ENCODE measurements around the gene RNF212B. TPM values are rescaled to one million over a fixed set of nuclear protein-coding genes. Genes with fewer than 3 reads are reported as not detected.
"Not testable (repeated sequence)": the region's sequence is repeated elsewhere in the genome, so short reads cannot be mapped to it uniquely, and the experiment has no call there.

RNF212B gene
- total and polyA plus RNA-seq, 4 donors: 0.06 to 0.51 (median 0.17) TPM; not detected in 1

- Histone ChIP-seq H3K4me3 (ENCODE audit: low read depth in 1 of 3, low read length in 3 of 3) (no peak overlapping the region), H3K27ac (ENCODE audit: low read depth in 1 of 2, low read length in 2 of 2) (no peak overlapping the region), H3K9me3 (ENCODE audit: control insufficient read depth in 4 of 4, low read length in 3 of 4) (no peaks in the 10 kb centered on the region), H3K36me3 (ENCODE audit: control insufficient read depth in 4 of 4, insufficient read depth in 3 of 4, low read depth in 1 of 4, low read length in 3 of 4) (peaks cover 0 to 13% (median 5%) of the 10 kb centered on the region in 4 donors), H3K27me3 (ENCODE audit: control insufficient read depth in 4 of 4, insufficient read depth in 4 of 4, low read length in 3 of 4) (no peaks in the 10 kb centered on the region), H3K4me1 (ENCODE audit: control insufficient read depth in 4 of 4, insufficient read depth in 4 of 4, low read length in 3 of 4) (no peaks in the 10 kb centered on the region), H3K9ac (ENCODE audit: low read depth in 1 of 2, low read length in 2 of 2) (no peak overlapping the region)
- no peak for TF ChIP-seq SP1 (IDR thresholded peaks at IDR 0.05)
- TF ChIP-seq CTCF (IDR thresholded peaks at IDR 0.05; ENCODE audit: low read depth, low read length, missing input control): no peak
- no peak for TF ChIP-seq GABPA (IDR thresholded peaks at IDR 0.05 in 1 of 2, conservative IDR thresholded peaks at IDR 0.05 in 1 of 2)
- no peak for TF ChIP-seq NR2F2 (IDR thresholded peaks at IDR 0.05)
- TF ChIP-seq FOXA1 (IDR thresholded peaks at IDR 0.05): no peak
- TF ChIP-seq YY1 (IDR thresholded peaks at IDR 0.05): no peak
- TF ChIP-seq TAF1 (conservative IDR thresholded peaks at IDR 0.05): no peak
- TF ChIP-seq JUND (IDR thresholded peaks at IDR 0.05): no peak
- no peak for TF ChIP-seq EGR1 (IDR thresholded peaks at IDR 0.05; ENCODE audit: low read depth in 2 of 2)
- no peak for TF ChIP-seq MAX (IDR thresholded peaks at IDR 0.05)
- TF ChIP-seq ZBTB33 (IDR thresholded peaks at IDR 0.05): no peak
- TF ChIP-seq ATF3 (IDR thresholded peaks at IDR 0.05): no peak
- TF ChIP-seq RXRA (IDR thresholded peaks at IDR 0.05): no peak
- TF ChIP-seq FOXA2 (IDR thresholded peaks at IDR 0.05): no peak
- no peak for TF ChIP-seq REST (IDR thresholded peaks at IDR 0.05)
- no peak for TF ChIP-seq HNF4G (IDR thresholded peaks at IDR 0.05)
- no peak for TF ChIP-seq RAD21 (IDR thresholded peaks at IDR 0.05)
- no peak for TF ChIP-seq HNF4A (conservative IDR thresholded peaks at IDR 0.05)
- 80% methylated on average over 3 of the region's 3 CpGs for WGBS
- no peak for DNase-seq (ENCODE audit: low spot score)
These were observed 39.5 kb downstream of the RNF212B start for GRCh38 chr14:23277189-23277588.

GRCh38 chr14:23277928-23278327 is 40.2 kb downstream of the RNF212B start:
- H3K4me1 ChIP-seq (ENCODE audit: control insufficient read depth in 4 of 4, insufficient read depth in 4 of 4, low read length in 3 of 4); H3K27ac ChIP-seq (ENCODE audit: low read depth in 1 of 2, low read length in 2 of 2); H3K9ac ChIP-seq (ENCODE audit: low read depth in 1 of 2, low read length in 2 of 2); H3K9me3 ChIP-seq (ENCODE audit: control insufficient read depth in 4 of 4, low read length in 3 of 4); H3K27me3 ChIP-seq (ENCODE audit: control insufficient read depth in 4 of 4, insufficient read depth in 4 of 4, low read length in 3 of 4); DNase-seq (ENCODE audit: low spot score); H3K4me3 ChIP-seq (ENCODE audit: low read depth in 1 of 3, low read length in 3 of 3): not testable (repeated sequence)
- peaks cover 0 to 13% (median 5%) of the 10 kb centered on the region in 4 donors for H3K36me3 ChIP-seq (ENCODE audit: control insufficient read depth in 4 of 4, insufficient read depth in 3 of 4, low read depth in 1 of 4, low read length in 3 of 4)
- 95% methylated on average over 6 of the region's 6 CpGs for WGBS
